Liver (tissue), 9 donors: ENCODE data around the gene RNASE13. TPM values are rescaled to one million over a fixed set of nuclear protein-coding genes. Genes with fewer than 3 reads are reported as not detected.

ENCODE experiments used
- DNase-seq: peaks from one replicate; pipeline ENCODE4 v3.0.0-alpha.2; 2017; ENCODE audit warnings: low spot score
- H3K27ac ChIP-seq, 2 donors: one replicate each; pipeline ENCODE4 v1.7.0; 2013; ENCODE audit warnings: inconsistent platforms in 2 of 2, low read length in 2 of 2, control low read depth in 1 of 2, low read depth in 1 of 2, mild to moderate bottlenecking in 1 of 2
- H3K27me3 ChIP-seq, 4 donors: one replicate each; pipeline versions ENCODE4 v1.6.1 to v1.7.0; 2013; ENCODE audit warnings: low read length in 3 of 4, inconsistent platforms in 1 of 4, mild to moderate bottlenecking in 1 of 4, moderate library complexity in 1 of 4; ENCODE audit not compliant: control insufficient read depth in 4 of 4, insufficient read depth in 4 of 4
- H3K36me3 ChIP-seq, 4 donors: one replicate each; pipeline versions ENCODE4 v1.6.1 to v1.7.0; 2013; ENCODE audit warnings: low read length in 3 of 4, mild to moderate bottlenecking in 3 of 4, low read depth in 1 of 4, moderate library complexity in 1 of 4; ENCODE audit not compliant: control insufficient read depth in 4 of 4, insufficient read depth in 3 of 4
- H3K4me1 ChIP-seq, 4 donors: one replicate each; pipeline versions ENCODE4 v1.6.1 to v1.7.0; 2013; ENCODE audit warnings: low read length in 3 of 4, mild to moderate bottlenecking in 3 of 4, moderate library complexity in 1 of 4; ENCODE audit not compliant: control insufficient read depth in 4 of 4, insufficient read depth in 4 of 4
- H3K4me3 ChIP-seq, 3 donors: one replicate each; pipeline versions ENCODE4 v1.6.1 to v1.7.0; 2013; ENCODE audit warnings: low read length in 3 of 3, control low read depth in 1 of 3, low read depth in 1 of 3, mild to moderate bottlenecking in 1 of 3
- H3K9ac ChIP-seq, 2 donors: one replicate each; pipeline ENCODE4 v1.7.0; 2013; ENCODE audit warnings: low read length in 2 of 2, mild to moderate bottlenecking in 2 of 2, moderate library complexity in 2 of 2, control low read depth in 1 of 2, low read depth in 1 of 2
- H3K9me3 ChIP-seq, 4 donors: one replicate each; pipeline versions ENCODE4 v1.6.1 to v1.7.0; 2013; ENCODE audit warnings: low read length in 3 of 4; ENCODE audit not compliant: control insufficient read depth in 4 of 4
- CTCF ChIP-seq: fragments of 150-350 bp; IDR thresholded peaks from 2 replicates; pipeline ENCODE4 v1.5.1; 2017; ENCODE audit warnings: improper control_type of control experiment, low read depth, low read length; ENCODE audit not compliant: missing input control
- EGR1 ChIP-seq, 2 donors: IDR thresholded peaks; 2 replicates each; pipeline ENCODE4 v1.6.1; 2016 to 2018; ENCODE audit warnings: antibody characterized with exemption in 2 of 2, low read depth in 2 of 2
- FOXA1 ChIP-seq: IDR thresholded peaks from 2 replicates; pipeline ENCODE4 v1.6.1; 2016; ENCODE audit warnings: antibody characterized with exemption
- FOXA2 ChIP-seq: IDR thresholded peaks from 2 replicates; pipeline ENCODE4 v1.6.1; 2016; ENCODE audit warnings: antibody characterized with exemption
- GABPA ChIP-seq, 2 donors: IDR thresholded peaks in 1 of 2; conservative IDR thresholded peaks in 1 of 2; 2 replicates each; pipeline ENCODE4 v1.6.1; 2016; ENCODE audit warnings: antibody characterized with exemption in 2 of 2, mild to moderate bottlenecking in 1 of 2, moderate library complexity in 1 of 2
- HNF4A ChIP-seq, 2 donors: conservative IDR thresholded peaks; 2 replicates each; pipeline ENCODE4 v1.6.1; 2016; ENCODE audit warnings: antibody characterized with exemption in 2 of 2, mild to moderate bottlenecking in 2 of 2
- HNF4G ChIP-seq: IDR thresholded peaks from 2 replicates; pipeline ENCODE4 v1.6.1; 2016; ENCODE audit warnings: antibody characterized with exemption
- JUND ChIP-seq, 2 donors: IDR thresholded peaks; 2 replicates each; pipeline ENCODE4 v1.6.1; 2016; ENCODE audit warnings: antibody characterized with exemption in 2 of 2
- NR2F2 ChIP-seq: IDR thresholded peaks from 2 replicates; pipeline ENCODE4 v1.6.1; 2016; ENCODE audit warnings: antibody characterized with exemption
- RAD21 ChIP-seq, 2 donors: IDR thresholded peaks; 2 replicates each; pipeline ENCODE4 v1.6.1; 2016; ENCODE audit warnings: antibody characterized with exemption in 2 of 2, mild to moderate bottlenecking in 2 of 2
- REST ChIP-seq: IDR thresholded peaks from 2 replicates; pipeline ENCODE4 v1.6.1; 2016; ENCODE audit warnings: antibody characterized with exemption, mild to moderate bottlenecking
- RXRA ChIP-seq, 2 donors: IDR thresholded peaks; 2 replicates each; pipeline ENCODE4 v1.6.1; 2017 to 2018; ENCODE audit warnings: antibody characterized with exemption in 2 of 2, mild to moderate bottlenecking in 1 of 2
- SP1 ChIP-seq: IDR thresholded peaks from 2 replicates; pipeline ENCODE4 v1.6.1; 2018; ENCODE audit warnings: antibody characterized with exemption, mild to moderate bottlenecking
- TAF1 ChIP-seq: conservative IDR thresholded peaks from 2 replicates; pipeline ENCODE4 v1.6.1; 2016; ENCODE audit warnings: antibody characterized with exemption, mild to moderate bottlenecking
- YY1 ChIP-seq: IDR thresholded peaks from 2 replicates; pipeline ENCODE4 v1.6.1; 2016; ENCODE audit warnings: antibody characterized with exemption, mild to moderate bottlenecking
- WGBS: extraction: QIAGEN DNeasy Blood & Tissue Kit; methylation state at CpG from one replicate; pipeline ENCODE4 v1.1.7; 2013; 5-methylcytosine and 5-hydroxymethylcytosine counted together
- polyA plus RNA-seq, 2 donors: library from polyadenylated mRNA; stranded (reverse) in 1 of 2; unstranded in 1 of 2; fragments of 200-250 nt in 1 of 2; fragments of >200 nt in 1 of 2; fragmentation: Nextera tagmentation in 1 of 2; extraction: Ambion mirVana in 1 of 2; gene quantifications; one replicate each; pipeline versions ENCODE4 v1.2.1 to v1.2.3, GENCODE V29; 2013 to 2015
- total RNA-seq, 2 donors: library from RNA; depleted of rRNA; stranded (reverse); fragments of >200 nt; gene quantifications; one replicate each; pipeline ENCODE4 v1.2.3, GENCODE V29; 2014
- TF ChIP-seq, protein P1 (sequence below): IDR thresholded peaks from 2 replicates; pipeline ENCODE4 v1.6.1; 2016; ENCODE audit warnings: antibody characterized with exemption
- TF ChIP-seq, protein P2 (sequence below): IDR thresholded peaks from 2 replicates; pipeline ENCODE4 v1.6.1; 2016; ENCODE audit warnings: antibody characterized with exemption
- TF ChIP-seq, protein P3 (sequence below): IDR thresholded peaks from 2 replicates; pipeline ENCODE4 v1.6.1; 2016; ENCODE audit warnings: antibody characterized with exemption
- donor health status: healthy.
- donor health status: healthy.
- donor health status: healthy.
- donor health status: healthy.
- donor health status: healthy.

The RNASE13 gene
- total and polyA plus RNA-seq, 4 donors, result 0.05 to 0.08 TPM; not detected in 2

DNA sequence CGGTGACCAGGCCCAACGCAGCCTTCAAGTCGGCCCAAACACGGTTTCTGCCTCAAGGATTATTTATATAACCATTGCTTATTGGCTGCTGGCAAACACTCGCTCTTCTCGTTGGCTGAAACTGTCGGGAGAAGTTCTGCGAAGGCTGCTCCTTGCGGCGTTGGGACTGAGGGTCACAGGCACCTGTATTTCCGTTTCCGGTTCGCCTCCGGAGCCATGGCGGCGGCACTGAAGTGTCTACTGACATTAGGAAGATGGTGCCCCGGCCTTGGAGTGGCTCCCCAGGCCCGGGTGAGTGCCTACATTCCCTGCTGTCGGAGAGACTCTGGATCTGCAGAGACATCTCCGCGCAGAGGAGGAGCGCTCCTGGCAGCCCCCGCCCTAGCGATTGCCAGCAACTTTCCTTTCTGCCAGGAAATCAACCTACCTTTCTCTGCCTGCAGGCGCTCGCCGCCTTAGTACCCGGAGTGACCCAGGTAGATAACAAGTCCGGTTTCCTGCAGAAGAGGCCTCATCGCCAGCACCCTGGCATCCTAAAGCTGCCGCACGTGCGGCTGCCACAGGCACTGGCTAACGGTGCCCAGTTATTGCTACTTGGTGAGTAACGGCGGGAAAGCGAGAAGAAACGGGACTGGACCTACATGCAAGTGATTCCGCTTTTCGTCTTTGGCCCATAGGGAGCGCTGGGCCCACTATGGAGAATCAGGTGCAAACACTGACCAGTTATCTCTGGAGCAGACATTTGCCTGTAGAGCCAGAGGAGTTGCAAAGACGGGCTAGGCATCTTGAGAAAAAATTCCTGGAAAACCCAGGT is 44.6 kb downstream of the RNASE13 start, which contains the start of gene METTL17:
TSS of gene METTL17 (plus strand) at position 194 of the 814 bp plus-strand sequence. CDS start at position 217, 23 bp downstream.
- Histone ChIP-seq H3K4me3 (peak within 1 kb of the TSS; percentile 66 to 100 (median 99)), H3K9me3 (no peaks in the 10 kb centered on the region), H3K9ac (peak within 1 kb of the TSS; percentile 76 to 79), H3K36me3 (peaks cover 5 to 30% (median 25%) of the 10 kb centered on the region in 4 donors), H3K4me1 (peaks cover 3 to 18% (median 16%) of the 10 kb centered on the region in 4 donors), H3K27me3 (no peaks in the 10 kb centered on the region), H3K27ac (peak within 1 kb of the TSS; percentile 50 to 79)
- TF ChIP-seq YY1 (peak; percentile 97), GABPA (IDR thresholded peaks at IDR 0.05 in 1 of 2, conservative IDR thresholded peaks at IDR 0.05 in 1 of 2) (peak; percentile 90 to 96), FOXA2 (no peak), FOXA1 (peak; percentile 20), HNF4G (no peak), CTCF (peak; percentile 11), NR2F2 (peak; percentile 63), SP1 (peak; percentile 82), EGR1 (IDR thresholded peaks at IDR 0.05; ENCODE audit: low read depth in 2 of 2) (peak in 1 of 2 donors; percentile 46), REST (no peak), RAD21 (IDR thresholded peaks at IDR 0.05) (peak; percentile 17 to 37), RXRA (IDR thresholded peaks at IDR 0.05) (peak; percentile 16 to 39), TAF1 (no peak), HNF4A (conservative IDR thresholded peaks at IDR 0.05) (peak; percentile 21 to 37), JUND (IDR thresholded peaks at IDR 0.05) (no peak)
- TF ChIP-seq, protein P1, sequence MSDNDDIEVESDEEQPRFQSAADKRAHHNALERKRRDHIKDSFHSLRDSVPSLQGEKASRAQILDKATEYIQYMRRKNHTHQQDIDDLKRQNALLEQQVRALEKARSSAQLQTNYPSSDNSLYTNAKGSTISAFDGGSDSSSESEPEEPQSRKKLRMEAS, result peak; percentile 58
- TF ChIP-seq, protein P2, sequence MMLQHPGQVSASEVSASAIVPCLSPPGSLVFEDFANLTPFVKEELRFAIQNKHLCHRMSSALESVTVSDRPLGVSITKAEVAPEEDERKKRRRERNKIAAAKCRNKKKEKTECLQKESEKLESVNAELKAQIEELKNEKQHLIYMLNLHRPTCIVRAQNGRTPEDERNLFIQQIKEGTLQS, result no peak
- TF ChIP-seq, protein P3, sequence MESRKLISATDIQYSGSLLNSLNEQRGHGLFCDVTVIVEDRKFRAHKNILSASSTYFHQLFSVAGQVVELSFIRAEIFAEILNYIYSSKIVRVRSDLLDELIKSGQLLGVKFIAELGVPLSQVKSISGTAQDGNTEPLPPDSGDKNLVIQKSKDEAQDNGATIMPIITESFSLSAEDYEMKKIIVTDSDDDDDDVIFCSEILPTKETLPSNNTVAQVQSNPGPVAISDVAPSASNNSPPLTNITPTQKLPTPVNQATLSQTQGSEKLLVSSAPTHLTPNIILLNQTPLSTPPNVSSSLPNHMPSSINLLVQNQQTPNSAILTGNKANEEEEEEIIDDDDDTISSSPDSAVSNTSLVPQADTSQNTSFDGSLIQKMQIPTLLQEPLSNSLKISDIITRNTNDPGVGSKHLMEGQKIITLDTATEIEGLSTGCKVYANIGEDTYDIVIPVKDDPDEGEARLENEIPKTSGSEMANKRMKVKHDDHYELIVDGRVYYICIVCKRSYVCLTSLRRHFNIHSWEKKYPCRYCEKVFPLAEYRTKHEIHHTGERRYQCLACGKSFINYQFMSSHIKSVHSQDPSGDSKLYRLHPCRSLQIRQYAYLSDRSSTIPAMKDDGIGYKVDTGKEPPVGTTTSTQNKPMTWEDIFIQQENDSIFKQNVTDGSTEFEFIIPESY, result peak; percentile 37
- DNase-seq, result peak; percentile 81
- WGBS, result under 1% methylated on average over 42 of the region's 42 CpGs
